ENCODE data around the gene GABRB1. TPM values are rescaled to one million over a fixed set of nuclear protein-coding genes. Genes with fewer than 3 reads are reported as not detected.

The GABRB1 gene
- total RNA-seq, 2 donors from 2014 or later = 0.82 TPM; not detected in 1

DNA sequence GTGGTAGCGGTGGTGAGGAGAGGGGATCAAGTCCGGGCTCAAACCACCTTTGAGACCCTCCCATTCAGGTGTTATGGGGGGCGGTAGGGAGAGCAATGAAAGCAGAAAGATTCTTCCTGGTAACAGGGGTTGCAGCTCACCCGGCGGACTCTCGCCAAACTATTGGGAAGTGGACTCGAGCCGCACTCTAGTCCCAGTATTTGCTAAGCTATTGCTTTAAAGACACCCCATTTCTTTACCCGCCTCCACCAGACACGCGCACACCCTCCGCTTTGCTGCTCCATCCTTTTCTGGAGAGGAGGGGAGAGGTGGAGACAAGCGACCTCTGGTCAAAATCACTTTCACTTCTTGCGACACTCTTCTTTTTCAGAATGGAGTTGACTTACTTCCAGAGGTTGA lies 37.4 kb upstream of the GABRB1 start:
- Histone ChIP-seq H3K27me3 (peaks cover 14% of the 10 kb centered on the region), H3K36me3 (no peaks in the 10 kb centered on the region), H3K9ac (ENCODE audit: low read depth in 2 of 2, low read length in 2 of 2) (no peak overlapping the region), H3K9me3 (no peaks in the 10 kb centered on the region), H3K4me1 (no peaks in the 10 kb centered on the region), H3K27ac (no peak overlapping the region), H3K4me3 (peak overlapping the region; percentile 10)
- TF ChIP-seq, protein P1, sequence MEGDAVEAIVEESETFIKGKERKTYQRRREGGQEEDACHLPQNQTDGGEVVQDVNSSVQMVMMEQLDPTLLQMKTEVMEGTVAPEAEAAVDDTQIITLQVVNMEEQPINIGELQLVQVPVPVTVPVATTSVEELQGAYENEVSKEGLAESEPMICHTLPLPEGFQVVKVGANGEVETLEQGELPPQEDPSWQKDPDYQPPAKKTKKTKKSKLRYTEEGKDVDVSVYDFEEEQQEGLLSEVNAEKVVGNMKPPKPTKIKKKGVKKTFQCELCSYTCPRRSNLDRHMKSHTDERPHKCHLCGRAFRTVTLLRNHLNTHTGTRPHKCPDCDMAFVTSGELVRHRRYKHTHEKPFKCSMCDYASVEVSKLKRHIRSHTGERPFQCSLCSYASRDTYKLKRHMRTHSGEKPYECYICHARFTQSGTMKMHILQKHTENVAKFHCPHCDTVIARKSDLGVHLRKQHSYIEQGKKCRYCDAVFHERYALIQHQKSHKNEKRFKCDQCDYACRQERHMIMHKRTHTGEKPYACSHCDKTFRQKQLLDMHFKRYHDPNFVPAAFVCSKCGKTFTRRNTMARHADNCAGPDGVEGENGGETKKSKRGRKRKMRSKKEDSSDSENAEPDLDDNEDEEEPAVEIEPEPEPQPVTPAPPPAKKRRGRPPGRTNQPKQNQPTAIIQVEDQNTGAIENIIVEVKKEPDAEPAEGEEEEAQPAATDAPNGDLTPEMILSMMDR (IDR thresholded peaks at IDR 0.05) = no peak
- intact Hi-C loops (cut with DNase I) = no loop called here
- no peak for DNase-seq

- Histone ChIP-seq H3K9me3 (no peaks in the 10 kb centered on the region), H3K27me3 (no peaks in the 10 kb centered on the region), H3K4me1 (no peaks in the 10 kb centered on the region), H3K4me3 (no peak overlapping the region), H3K27ac (no peak overlapping the region), H3K9ac (ENCODE audit: low read depth in 2 of 2, low read length in 2 of 2) (no peak overlapping the region), H3K36me3 (no peaks in the 10 kb centered on the region)
- no peak for DNase-seq
- TF ChIP-seq, protein P1 (IDR thresholded peaks at IDR 0.05) = no peak
- intact Hi-C loops (cut with DNase I) = no loop called here
Measured at GRCh38 chr4:46999566-46999965, 31.8 kb upstream of the GABRB1 start.

DNA sequence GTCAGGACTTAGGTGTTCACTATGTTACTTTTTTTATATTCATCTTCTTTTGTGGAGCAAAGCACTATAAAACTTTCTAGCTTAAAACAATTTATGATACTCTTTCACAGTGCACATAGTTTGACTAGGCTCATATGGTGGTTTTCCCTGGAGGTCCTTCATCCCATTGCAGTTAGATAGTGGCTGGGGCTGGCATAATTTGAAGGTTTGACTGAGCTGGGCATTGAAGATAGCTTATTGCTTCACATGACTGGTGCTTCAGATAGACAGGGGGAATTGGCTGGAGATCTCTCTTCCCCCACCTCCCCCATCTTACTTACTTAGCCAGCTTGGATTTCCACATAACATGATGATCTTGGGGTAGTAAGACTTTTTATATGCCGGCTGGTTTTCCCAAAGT lies 31.0 kb upstream of the GABRB1 start:
- no peak for DNase-seq

GRCh38 chr4:47002580-47002979 lies 28.8 kb upstream of the GABRB1 start:
- no peaks in the 10 kb centered on the region for H3K27me3 ChIP-seq
- TF ChIP-seq, protein P1 (IDR thresholded peaks at IDR 0.05) = no peak
- no peak for DNase-seq
- H3K4me3 ChIP-seq = no peak overlapping the region
- no peak overlapping the region for H3K27ac ChIP-seq
- H3K9ac ChIP-seq (ENCODE audit: low read depth in 2 of 2, low read length in 2 of 2) = no peak overlapping the region
- intact Hi-C loops (cut with DNase I) = no loop called here
- no peaks in the 10 kb centered on the region for H3K36me3 ChIP-seq
- H3K9me3 ChIP-seq = no peaks in the 10 kb centered on the region
- no peaks in the 10 kb centered on the region for H3K4me1 ChIP-seq

More for the DNA sequence above, 31.0 kb upstream of the GABRB1 start:
- H3K27ac ChIP-seq = no peak overlapping the region
- H3K27me3 ChIP-seq = no peaks in the 10 kb centered on the region
- TF ChIP-seq, protein P1 (IDR thresholded peaks at IDR 0.05) = no peak
- no peak overlapping the region for H3K9ac ChIP-seq (ENCODE audit: low read depth in 2 of 2, low read length in 2 of 2)
- H3K9me3 ChIP-seq = no peaks in the 10 kb centered on the region
- no peaks in the 10 kb centered on the region for H3K36me3 ChIP-seq
- H3K4me1 ChIP-seq = no peaks in the 10 kb centered on the region
- intact Hi-C loops (cut with DNase I) = no loop called here
- no peak overlapping the region for H3K4me3 ChIP-seq

DNA sequence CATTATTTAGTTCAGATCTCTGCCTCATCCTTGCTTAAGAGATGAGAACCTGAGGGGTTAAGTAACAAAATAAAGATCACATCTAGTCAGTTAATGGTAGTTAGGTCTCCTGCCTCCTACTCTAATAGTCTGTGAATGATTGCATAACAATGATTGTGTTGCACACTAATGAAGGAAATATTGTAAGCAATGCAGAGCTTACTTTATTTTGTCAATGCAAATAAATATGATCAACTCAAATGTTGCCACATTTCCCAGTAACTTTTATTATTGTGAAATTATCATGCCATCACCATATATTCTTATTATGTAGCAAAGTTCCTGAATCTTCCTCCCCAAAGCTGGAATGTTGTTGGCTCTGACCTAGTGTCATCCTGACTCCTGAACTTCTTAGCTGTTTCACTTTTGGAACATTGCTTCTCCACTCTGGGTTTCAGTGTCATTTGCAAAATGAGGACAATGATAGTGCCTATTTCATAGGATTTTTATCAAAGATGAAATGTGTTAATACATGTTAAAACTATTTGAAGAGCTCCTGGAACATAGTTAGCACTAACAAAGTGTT lies 20.9 kb upstream of the GABRB1 start:
- TF ChIP-seq, protein P1 (IDR thresholded peaks at IDR 0.05) = no peak
- Histone ChIP-seq H3K36me3 (no peaks in the 10 kb centered on the region), H3K4me3 (no peak overlapping the region), H3K4me1 (peaks cover 3% of the 10 kb centered on the region), H3K27ac (no peak overlapping the region), H3K9me3 (no peaks in the 10 kb centered on the region), H3K27me3 (no peaks in the 10 kb centered on the region), H3K9ac (ENCODE audit: low read depth in 2 of 2, low read length in 2 of 2) (no peak overlapping the region)
- no peak for DNase-seq
- intact Hi-C loops (cut with DNase I) = no loop called here

Data from colonic mucosa (tissue), 4 donors.